Thyroid gland (tissue), 4 donors: ENCODE data around the gene ARHGEF28.

Experiments
- CTCF ChIP-seq, 6 experiments: fragments of 200-600 bp in 3 of 6; fragments of 450-650 bp in 3 of 6; sonication (generic) in 3 of 6; IDR thresholded peaks; one replicate each; pipeline ENCODE4 v1.5.1; 2016 to 2019; ENCODE audit warnings: antibody characterized with exemption in 6 of 6, mild to moderate bottlenecking in 2 of 6, inconsistent platforms in 1 of 6, moderate library complexity in 1 of 6
- POLR2A ChIP-seq, 2 donors: fragments of 450-650 bp; IDR thresholded peaks; one replicate each; pipeline ENCODE4 v1.6.1; 2017; ENCODE audit warnings: antibody characterized with exemption in 2 of 2, mild to moderate bottlenecking in 2 of 2, moderate library complexity in 1 of 2

- no peak for TF ChIP-seq CTCF (IDR thresholded peaks at IDR 0.05)
- TF ChIP-seq POLR2A (IDR thresholded peaks at IDR 0.05): no peak
Measured at GRCh38 chr5:73830646-73831045, 204.7 kb downstream of the ARHGEF28 start.
